Measurements from ENCODE around the gene FASTKD2. TPM values are rescaled to one million over a fixed set of nuclear protein-coding genes. Genes with fewer than 3 reads are reported as not detected.
A peak's percentile ranks its signal among the peaks of the same experiment; 100 is the strongest.

The FASTKD2 gene
- 10 to 100 TPM; 33.9 to 37.0 TPM for total RNA-seq

- peaks cover 23% of the 10 kb centered on the region for H3K36me3 Mint-ChIP-seq (ENCODE audit: low read depth)
- H3K4me1 Mint-ChIP-seq = peaks cover 37% of the 10 kb centered on the region
- no peaks in the 10 kb centered on the region for H3K9me3 Mint-ChIP-seq (ENCODE audit: low read depth)
- ChIA-PET POLR2A (interaction anchor here (0.7 to 1.1 kb wide), 5 partner anchors 17 to 764 kb away, joined by 3 to 4 read pairs (median 3); partner anchors contain the start of genes CREB1, EEF1B2 and KLF7), CTCF (interaction anchor here (0.8 to 1.6 kb wide), 6 partner anchors 15 to 860 kb away, joined by 3 to 9 read pairs (median 3); partner anchors contain the start of gene METTL21A)
- peak; percentile 93 for DNase-seq
- H3K4me3 Mint-ChIP-seq = peak within 1 kb of the TSS; percentile 93
- H3K27ac Mint-ChIP-seq = peak within 1 kb of the TSS; percentile 98
- H3K27me3 Mint-ChIP-seq = no peaks in the 10 kb centered on the region
- intact Hi-C loops (cut with DNase I, micrococcal nuclease) = loop anchor here (1.0 to 5.0 kb wide), 8 partner anchors 28 to 1502 kb away; partner anchors contain the start of genes METTL21A (in 2 of the 2), CREB1 (in 1 of the 2), EEF1B2 (in 1 of the 2) and NDUFS1 (in 1 of the 2)
- peak; percentile 87 for ATAC-seq
Measured at GRCh38 chr2:206765242-206766056, at the start of gene FASTKD2, which contains the start of gene MDH1B. FASTKD2 (plus strand) TSS chr2:206765606; CDS start chr2:206766694, 1,088 bp downstream. MDH1B (minus strand) TSS chr2:206765328; CDS start chr2:206765271, 57 bp downstream.

GRCh38 chr2:206716623-206717022 lies 48.8 kb upstream of the FASTKD2 start:
- intact Hi-C loops (cut with DNase I, micrococcal nuclease) = no loop called here
- Mint-ChIP-seq H3K9me3 (ENCODE audit: low read depth) (no peaks in the 10 kb centered on the region), H3K4me3 (no peak overlapping the region), H3K4me1 (no peaks in the 10 kb centered on the region), H3K27me3 (peaks cover 25% of the 10 kb centered on the region), H3K36me3 (ENCODE audit: low read depth) (no peaks in the 10 kb centered on the region), H3K27ac (no peak overlapping the region)
- CTCF ChIA-PET = interaction anchor here (0.6 kb wide), 1 partner anchor 52 kb away, joined by 3 read pairs; no protein-coding TSS in a partner anchor
- ATAC-seq (no peak), DNase-seq (no peak)
- POLR2A ChIA-PET = no interaction called here

DNA sequence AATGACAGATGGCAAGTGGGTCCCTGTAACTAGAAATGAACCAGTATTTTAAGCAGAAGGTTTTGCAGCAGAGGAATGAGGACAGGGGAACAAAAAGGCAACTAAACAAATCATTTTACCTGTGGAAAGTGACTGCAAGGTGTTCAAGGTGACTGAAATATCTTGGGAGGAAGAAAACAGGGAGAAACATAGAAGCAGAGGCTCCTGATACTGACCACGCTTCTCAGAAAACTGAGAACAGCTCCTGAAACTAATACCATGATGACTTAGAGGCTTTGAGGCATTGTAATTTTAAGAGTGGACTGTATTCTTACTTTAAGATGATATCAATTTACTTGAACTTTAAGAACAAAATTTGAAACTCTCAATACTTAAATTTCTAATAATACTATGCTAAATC lies 47.1 kb upstream of the FASTKD2 start, which contains the start of gene DYTN:
DYTN (minus strand) TSS at position 101 of the 400 bp plus-strand sequence. CDS start 117 bp downstream, outside the sequence.
- Mint-ChIP-seq H3K36me3 (ENCODE audit: low read depth) (no peaks in the 10 kb centered on the region), H3K27me3 (peaks cover 28% of the 10 kb centered on the region), H3K4me1 (no peaks in the 10 kb centered on the region), H3K9me3 (ENCODE audit: low read depth) (peaks cover 4% of the 10 kb centered on the region), H3K4me3 (no peak within 1 kb of the TSS), H3K27ac (no peak within 1 kb of the TSS)
- intact Hi-C loops (cut with DNase I, micrococcal nuclease) = no loop called here
- DNase-seq (no peak), ATAC-seq (no peak)
- ChIA-PET POLR2A (no interaction called here), CTCF (interaction anchor here (1.0 to 1.1 kb wide), 2 partner anchors 13 to 19 kb away, joined by 3 read pairs; no protein-coding TSS in a partner anchor)

GRCh38 chr2:206721256-206721920 lies 44.0 kb upstream of the FASTKD2 start:
- CTCF ChIA-PET = no interaction called here
- no peak overlapping the region for H3K4me3 Mint-ChIP-seq
- no peak overlapping the region for H3K27ac Mint-ChIP-seq
- H3K36me3 Mint-ChIP-seq (ENCODE audit: low read depth) = no peaks in the 10 kb centered on the region
- peaks cover 4% of the 10 kb centered on the region for H3K9me3 Mint-ChIP-seq (ENCODE audit: low read depth)
- no peaks in the 10 kb centered on the region for H3K4me1 Mint-ChIP-seq
- ATAC-seq = no peak
- POLR2A ChIA-PET = no interaction called here
- intact Hi-C loops (cut with DNase I, micrococcal nuclease) = no loop called here
- DNase-seq = no peak
- H3K27me3 Mint-ChIP-seq = peaks cover 35% of the 10 kb centered on the region

GRCh38 chr2:206723288-206723687 lies 42.1 kb upstream of the FASTKD2 start:
- CTCF ChIA-PET = no interaction called here

GRCh38 chr2:206727287-206727686 lies 38.1 kb upstream of the FASTKD2 start:
- ChIA-PET POLR2A (no interaction called here), CTCF (no interaction called here)
- peaks cover under 1% of the 10 kb centered on the region for H3K9me3 Mint-ChIP-seq (ENCODE audit: low read depth)
- intact Hi-C loops (cut with DNase I, micrococcal nuclease) = no loop called here
- H3K27me3 Mint-ChIP-seq = peaks cover 45% of the 10 kb centered on the region
- H3K27ac Mint-ChIP-seq = no peak overlapping the region
- no peak for ATAC-seq
- no peak overlapping the region for H3K4me3 Mint-ChIP-seq
- H3K4me1 Mint-ChIP-seq = peaks cover 5% of the 10 kb centered on the region
- DNase-seq = no peak
- no peaks in the 10 kb centered on the region for H3K36me3 Mint-ChIP-seq (ENCODE audit: low read depth)

More at GRCh38 chr2:206723288-206723687, 42.1 kb upstream of the FASTKD2 start:
- DNase-seq (no peak), ATAC-seq (no peak)
- intact Hi-C loops (cut with DNase I, micrococcal nuclease) = no loop called here
- no peaks in the 10 kb centered on the region for H3K36me3 Mint-ChIP-seq (ENCODE audit: low read depth)
- POLR2A ChIA-PET = no interaction called here
- H3K27me3 Mint-ChIP-seq = peaks cover 36% of the 10 kb centered on the region
- H3K4me3 Mint-ChIP-seq = no peak overlapping the region
- H3K4me1 Mint-ChIP-seq = peaks cover 3% of the 10 kb centered on the region
- H3K9me3 Mint-ChIP-seq (ENCODE audit: low read depth) = peaks cover 4% of the 10 kb centered on the region
- H3K27ac Mint-ChIP-seq = no peak overlapping the region

GRCh38 chr2:206728277-206729199 lies 36.9 kb upstream of the FASTKD2 start:
- peak; percentile 40 for DNase-seq
- Mint-ChIP-seq H3K27ac (no peak overlapping the region), H3K36me3 (ENCODE audit: low read depth) (no peaks in the 10 kb centered on the region), H3K4me3 (no peak overlapping the region), H3K4me1 (peaks cover 5% of the 10 kb centered on the region), H3K27me3 (peaks cover 44% of the 10 kb centered on the region), H3K9me3 (ENCODE audit: low read depth) (no peaks in the 10 kb centered on the region)
- ATAC-seq = peak; percentile 90
- intact Hi-C loops (cut with DNase I, micrococcal nuclease) = no loop called here
- ChIA-PET CTCF (no interaction called here), POLR2A (interaction anchor here (0.5 kb wide), 1 partner anchor 24 kb away, joined by 3 read pairs; no protein-coding TSS in a partner anchor)

GRCh38 chr2:206733341-206733740 lies 32.1 kb upstream of the FASTKD2 start:
- CTCF ChIA-PET = interaction anchor here (0.6 kb wide), 1 partner anchor 94 kb away, joined by 3 read pairs; no protein-coding TSS in a partner anchor
- Mint-ChIP-seq H3K4me1 (peaks cover 8% of the 10 kb centered on the region), H3K9me3 (ENCODE audit: low read depth) (no peaks in the 10 kb centered on the region), H3K36me3 (ENCODE audit: low read depth) (no peaks in the 10 kb centered on the region), H3K27ac (no peak overlapping the region), H3K4me3 (no peak overlapping the region), H3K27me3 (peaks cover 30% of the 10 kb centered on the region)
- DNase-seq (no peak), ATAC-seq (no peak)
- intact Hi-C loops (cut with DNase I, micrococcal nuclease) = no loop called here
- POLR2A ChIA-PET = no interaction called here

- Mint-ChIP-seq H3K4me3 (no peak overlapping the region), H3K36me3 (ENCODE audit: low read depth) (no peaks in the 10 kb centered on the region), H3K27me3 (peaks cover 13% of the 10 kb centered on the region), H3K9me3 (ENCODE audit: low read depth) (no peaks in the 10 kb centered on the region), H3K27ac (no peak overlapping the region), H3K4me1 (peaks cover 7% of the 10 kb centered on the region)
- peak; percentile 28 for DNase-seq
- intact Hi-C loops (cut with DNase I, micrococcal nuclease) = loop anchor here (1.0 kb wide), 1 partner anchor 28 kb away; the partner anchor contains the start of genes FASTKD2 (in 2 of the 2) and MDH1B (in 2 of the 2)
- ChIA-PET CTCF (interaction anchor here (0.6 to 1.2 kb wide), 5 partner anchors 18 to 388 kb away, joined by 3 to 4 read pairs (median 3); partner anchors contain the start of genes FASTKD2 and MDH1B), POLR2A (interaction anchor here (1.3 kb wide), 1 partner anchor 28 kb away, joined by 3 read pairs; no protein-coding TSS in a partner anchor)
- ATAC-seq = peak; percentile 97
Measured at GRCh38 chr2:206736935-206737334, 28.5 kb upstream of the FASTKD2 start.

DNA sequence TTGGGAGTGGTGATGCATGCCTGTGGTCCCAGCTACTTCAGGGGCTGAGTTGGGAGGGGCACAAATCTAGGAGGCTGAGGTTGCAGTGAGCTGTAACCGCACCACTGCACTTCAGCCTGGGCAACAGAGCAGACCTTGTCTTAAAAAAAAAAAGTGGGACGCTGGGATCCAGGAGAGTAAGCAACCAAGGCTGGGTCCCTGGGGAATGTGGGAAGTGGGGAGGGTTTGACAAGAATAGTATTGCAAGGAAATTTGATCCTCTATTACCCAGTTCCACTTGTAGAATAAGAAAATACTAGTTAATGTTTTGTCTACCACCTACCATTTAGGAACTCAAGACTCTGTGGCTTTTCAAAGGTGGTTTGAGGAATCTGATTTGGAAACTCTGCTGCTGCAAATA lies 26.1 kb upstream of the FASTKD2 start:
- CTCF ChIA-PET = interaction anchor here (1.2 kb wide), 1 partner anchor 44 kb away, joined by 4 read pairs; no protein-coding TSS in a partner anchor
- no peak for ATAC-seq
- intact Hi-C loops (cut with DNase I, micrococcal nuclease) = no loop called here

More for the DNA sequence above, 26.1 kb upstream of the FASTKD2 start:
- no peaks in the 10 kb centered on the region for H3K36me3 Mint-ChIP-seq (ENCODE audit: low read depth)
- peaks cover 7% of the 10 kb centered on the region for H3K4me1 Mint-ChIP-seq
- DNase-seq = no peak
- no peak overlapping the region for H3K4me3 Mint-ChIP-seq
- H3K27me3 Mint-ChIP-seq = peaks cover 15% of the 10 kb centered on the region
- POLR2A ChIA-PET = no interaction called here
- H3K27ac Mint-ChIP-seq = no peak overlapping the region
- no peaks in the 10 kb centered on the region for H3K9me3 Mint-ChIP-seq (ENCODE audit: low read depth)
